ENCODE data around the gene SIGLEC12. TPM values are rescaled to one million over a fixed set of nuclear protein-coding genes. Genes with fewer than 3 reads are reported as not detected.

The SIGLEC12 gene
- total and polyA plus RNA-seq, 2 of the 13 experiments (the other 11 are each of a cell fraction or from before 2014, with no cell fraction given): not detected

GRCh38 chr19:51548891-51549305, 47.3 kb upstream of the SIGLEC12 start:
- Histone ChIP-seq H3K27ac (ENCODE audit: extremely low read length, insufficient read depth, low read length) (no peak overlapping the region), H3K36me3 (replicated peaks in 1 of 2; ENCODE audit: control insufficient read depth in 1 of 2, insufficient read depth in 2 of 2, low read length in 2 of 2) (no peaks in the 10 kb centered on the region), H2AFZ (ENCODE audit: low read length) (no peak overlapping the region), H3K4me1 (ENCODE audit: insufficient read depth, low read length) (no peaks in the 10 kb centered on the region), H4K20me1 (ENCODE audit: insufficient read depth, low read length) (peaks cover 9% of the 10 kb centered on the region), H3K9ac (ENCODE audit: insufficient read depth, low read depth, low read length) (no peak overlapping the region), H3K79me2 (ENCODE audit: insufficient read depth, low read length) (no peaks in the 10 kb centered on the region), H3K4me2 (ENCODE audit: low read depth, low read length) (no peak overlapping the region), H3K4me3 (replicated peaks in 1 of 3; ENCODE audit: insufficient read depth in 1 of 3, low read depth in 2 of 3, low read length in 3 of 3) (no peak overlapping the region), H3K27me3 (ENCODE audit: control insufficient read depth in 1 of 2, insufficient read depth in 2 of 2, low read length in 2 of 2) (no peaks in the 10 kb centered on the region; a peak in 2 of 5 replicates), H3K9me3 (ENCODE audit: low read length) (no peaks in the 10 kb centered on the region)
- no peak for DNase-seq (ENCODE audit: low spot score)
- TF ChIP-seq MAZ (IDR thresholded peaks at IDR 0.05; ENCODE audit: borderline replicate concordance, low read depth, low read length) (no peak), MAZ (CRISPR knock-in tag; IDR thresholded peaks at IDR 0.05; ENCODE audit: low read depth) (no peak), ZNF275 (CRISPR knock-in tag; IDR thresholded peaks at IDR 0.05; ENCODE audit: borderline replicate concordance) (no peak), ZNF772 (CRISPR knock-in tag; IDR thresholded peaks at IDR 0.05) (no peak), ONECUT2 (CRISPR knock-in tag; IDR thresholded peaks at IDR 0.05) (no peak), SMARCE1 (IDR thresholded peaks at IDR 0.05; ENCODE audit: borderline replicate concordance) (no peak)
- 0% methylated on average over 1 of the region's 4 CpGs for WGBS (ENCODE audit: low lambda C conversion rate)
- in situ Hi-C loops (cut with HindIII; ENCODE audit: extremely low pct_ligation_motif_present, low pct_unique_long_range_greater_than_20kb) (no loop called here), intact Hi-C loops (cut with micrococcal nuclease; ENCODE audit: unreplicated experiment) (no loop called here)
- ChIA-PET POLR2A (no interaction called here), CTCF (ENCODE audit: low intra/inter-chr PET ratio, low total read pairs) (no interaction called here)
- no peak for ATAC-seq
- no TSS peak for BruUV-seq (replicated peaks)
- FAIRE-seq: no peak

- ATAC-seq: no peak
- H3K4me1 ChIP-seq (ENCODE audit: insufficient read depth, low read length): no peaks in the 10 kb centered on the region
- no peak overlapping the region for H2AFZ ChIP-seq (ENCODE audit: low read length)
- H3K9ac ChIP-seq (ENCODE audit: insufficient read depth, low read depth, low read length): no peak overlapping the region
- H3K27ac ChIP-seq (ENCODE audit: extremely low read length, insufficient read depth, low read length): no peak overlapping the region
- peaks cover 6% of the 10 kb centered on the region for H4K20me1 ChIP-seq (ENCODE audit: insufficient read depth, low read length)
- no peak overlapping the region for H3K4me3 ChIP-seq (replicated peaks in 1 of 3; ENCODE audit: insufficient read depth in 1 of 3, low read depth in 2 of 3, low read length in 3 of 3)
- no peaks in the 10 kb centered on the region for H3K9me3 ChIP-seq (ENCODE audit: low read length)
- 12% methylated on average over 5 of the region's 5 CpGs for WGBS (ENCODE audit: low lambda C conversion rate)
- in situ Hi-C loops (cut with HindIII; ENCODE audit: extremely low pct_ligation_motif_present, low pct_unique_long_range_greater_than_20kb) (no loop called here), intact Hi-C loops (cut with micrococcal nuclease; ENCODE audit: unreplicated experiment) (no loop called here)
- ChIA-PET POLR2A (no interaction called here), CTCF (ENCODE audit: low intra/inter-chr PET ratio, low total read pairs) (no interaction called here)
- no peaks in the 10 kb centered on the region for H3K79me2 ChIP-seq (ENCODE audit: insufficient read depth, low read length)
- no peak overlapping the region for H3K4me2 ChIP-seq (ENCODE audit: low read depth, low read length)
- DNase-seq (ENCODE audit: low spot score): no peak
- no TSS peak for BruUV-seq (replicated peaks)
- FAIRE-seq: no peak
- no peaks in the 10 kb centered on the region; a peak in 2 of 5 replicates for H3K27me3 ChIP-seq (ENCODE audit: control insufficient read depth in 1 of 2, insufficient read depth in 2 of 2, low read length in 2 of 2)
- no peaks in the 10 kb centered on the region for H3K36me3 ChIP-seq (replicated peaks in 1 of 2; ENCODE audit: control insufficient read depth in 1 of 2, insufficient read depth in 2 of 2, low read length in 2 of 2)
- TF ChIP-seq ZNF616 (CRISPR knock-in tag; IDR thresholded peaks at IDR 0.05; ENCODE audit: low read depth) (no peak), KAT2B (IDR thresholded peaks at IDR 0.05; ENCODE audit: borderline replicate concordance, low read depth, low read length) (no peak), MTERF4 (CRISPR knock-in tag; IDR thresholded peaks at IDR 0.05) (no peak), HMGA1 (CRISPR knock-in tag; conservative IDR thresholded peaks at IDR 0.05) (no peak), MTA1 (CRISPR knock-in tag; IDR thresholded peaks at IDR 0.05; ENCODE audit: borderline replicate concordance) (no peak), JDP2 (CRISPR knock-in tag; IDR thresholded peaks at IDR 0.05; ENCODE audit: borderline replicate concordance) (no peak), ZBTB7A (CRISPR knock-in tag; IDR thresholded peaks at IDR 0.05) (no peak), E2F1 (CRISPR knock-in tag; IDR thresholded peaks at IDR 0.05) (no peak), GABPB1 (CRISPR knock-in tag; IDR thresholded peaks at IDR 0.05) (no peak), ZNF580 (CRISPR knock-in tag; IDR thresholded peaks at IDR 0.05; ENCODE audit: borderline replicate concordance, low read depth) (no peak), SOX5 (CRISPR knock-in tag; IDR thresholded peaks at IDR 0.05; ENCODE audit: borderline replicate concordance) (no peak), JUN (CRISPR knock-in tag; IDR thresholded peaks at IDR 0.05) (no peak)
These were observed 46.6 kb upstream of the SIGLEC12 start for GRCh38 chr19:51548213-51548651.

Data from HepG2 (cell line).